ENCODE measurements around the gene TYRO3. TPM values are rescaled to one million over a fixed set of nuclear protein-coding genes. Genes with fewer than 3 reads are reported as not detected.

Gene TYRO3
- total and polyA plus RNA-seq, 2 of the 13 experiments (the other 11 are each of a cell fraction or from before 2014, with no cell fraction given) = 24.0 to 43.6 TPM

GRCh38 chr15:41585127-41586047 lies 26.4 kb downstream of the TYRO3 start (continued):
- TF ChIP-seq YEATS4 (CRISPR knock-in tag; IDR thresholded peaks at IDR 0.05; ENCODE audit: borderline replicate concordance) = 0 out of 2 replicates have a peak, but pooled peaks have one; percentile 8
- no peak for TF ChIP-seq ZNF232 (CRISPR knock-in tag; IDR thresholded peaks at IDR 0.05; ENCODE audit: borderline replicate concordance)
- TF ChIP-seq ARNTL (CRISPR knock-in tag; IDR thresholded peaks at IDR 0.05) = no peak
- TF ChIP-seq CBX2 (IDR thresholded peaks at IDR 0.05; ENCODE audit: low read depth, low read length) = no peak
- no peak for TF ChIP-seq CBX2 (CRISPR knock-in tag; IDR thresholded peaks at IDR 0.05; ENCODE audit: low read depth)
- TF ChIP-seq, protein P1, sequence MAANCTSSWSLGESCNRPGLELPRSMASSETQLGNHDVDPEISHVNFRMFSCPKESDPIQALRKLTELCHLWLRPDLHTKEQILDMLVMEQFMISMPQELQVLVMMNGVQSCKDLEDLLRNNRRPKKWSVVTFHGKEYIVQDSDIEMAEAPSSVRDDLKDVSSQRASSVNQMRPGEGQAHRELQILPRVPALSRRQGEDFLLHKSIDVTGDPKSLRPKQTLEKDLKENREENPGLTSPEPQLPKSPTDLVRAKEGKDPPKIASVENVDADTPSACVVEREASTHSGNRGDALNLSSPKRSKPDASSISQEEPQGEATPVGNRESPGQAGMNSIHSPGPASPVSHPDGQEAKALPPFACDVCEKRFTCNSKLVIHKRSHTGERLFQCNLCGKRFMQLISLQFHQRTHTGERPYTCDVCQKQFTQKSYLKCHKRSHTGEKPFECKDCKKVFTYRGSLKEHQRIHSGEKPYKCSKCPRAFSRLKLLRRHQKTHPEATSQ (CRISPR knock-in tag; IDR thresholded peaks at IDR 0.05; ENCODE audit: borderline replicate concordance) = no peak
- TF ChIP-seq ZSCAN29 (CRISPR knock-in tag; conservative IDR thresholded peaks at IDR 0.05) = no peak
- no peak for TF ChIP-seq TIGD3 (CRISPR knock-in tag; IDR thresholded peaks at IDR 0.05; ENCODE audit: borderline replicate concordance)
- no peak for TF ChIP-seq SMARCC2 (IDR thresholded peaks at IDR 0.05)
- no peak for TF ChIP-seq ZBTB37 (CRISPR knock-in tag; IDR thresholded peaks at IDR 0.05)
- no peak for TF ChIP-seq IKZF4 (CRISPR knock-in tag; IDR thresholded peaks at IDR 0.05; ENCODE audit: borderline replicate concordance, low read depth, not compliant biosample characterization)
- no peak for TF ChIP-seq FOXK2 (IDR thresholded peaks at IDR 0.05)
- no peak for TF ChIP-seq IKZF5 (CRISPR knock-in tag; IDR thresholded peaks at IDR 0.05)
- TF ChIP-seq ZFP90 (CRISPR knock-in tag; IDR thresholded peaks at IDR 0.05; ENCODE audit: borderline replicate concordance) = no peak
- TF ChIP-seq ZFP37 (CRISPR knock-in tag; IDR thresholded peaks at IDR 0.05; ENCODE audit: borderline replicate concordance) = no peak
- TF ChIP-seq, protein P2, sequence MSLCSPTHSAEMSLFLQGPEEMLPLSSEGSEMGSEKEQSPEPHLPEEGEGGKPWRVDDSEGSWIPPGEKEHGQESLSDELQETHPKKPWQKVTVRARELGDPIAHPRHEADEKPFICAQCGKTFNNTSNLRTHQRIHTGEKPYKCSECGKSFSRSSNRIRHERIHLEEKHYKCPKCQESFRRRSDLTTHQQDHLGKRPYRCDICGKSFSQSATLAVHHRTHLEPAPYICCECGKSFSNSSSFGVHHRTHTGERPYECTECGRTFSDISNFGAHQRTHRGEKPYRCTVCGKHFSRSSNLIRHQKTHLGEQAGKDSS (CRISPR knock-in tag; IDR thresholded peaks at IDR 0.05; ENCODE audit: borderline replicate concordance, low read depth) = no peak
- no peak for TF ChIP-seq HNF4G (IDR thresholded peaks at IDR 0.05; ENCODE audit: borderline replicate concordance, low read depth, low read length)
- TF ChIP-seq HNF4G (CRISPR knock-in tag; IDR thresholded peaks at IDR 0.05; ENCODE audit: borderline replicate concordance, low read depth) = no peak
- no peak for TF ChIP-seq ZNF550 (CRISPR knock-in tag; IDR thresholded peaks at IDR 0.05; ENCODE audit: borderline replicate concordance)
- TF ChIP-seq ZFP36 (IDR thresholded peaks at IDR 0.05; ENCODE audit: borderline replicate concordance, low read depth, low read length, partially characterized antibody) = no peak
- TF ChIP-seq EHMT2 (IDR thresholded peaks at IDR 0.05; ENCODE audit: borderline replicate concordance, low read depth, low read length) = no peak
- TF ChIP-seq ZNF124 (CRISPR knock-in tag; IDR thresholded peaks at IDR 0.05) = no peak
- no peak for TF ChIP-seq HMGA1 (CRISPR knock-in tag; conservative IDR thresholded peaks at IDR 0.05)
- TF ChIP-seq ZFY (CRISPR knock-in tag; IDR thresholded peaks at IDR 0.05) = peak; percentile 88

Measured in HepG2 (cell line).